Measurements from ENCODE around the gene SLC6A1. TPM values are rescaled to one million over a fixed set of nuclear protein-coding genes. Genes with fewer than 3 reads are reported as not detected.

The SLC6A1 gene
- total RNA-seq, 1 donor from 2014 or later = 6.3 TPM

DNA sequence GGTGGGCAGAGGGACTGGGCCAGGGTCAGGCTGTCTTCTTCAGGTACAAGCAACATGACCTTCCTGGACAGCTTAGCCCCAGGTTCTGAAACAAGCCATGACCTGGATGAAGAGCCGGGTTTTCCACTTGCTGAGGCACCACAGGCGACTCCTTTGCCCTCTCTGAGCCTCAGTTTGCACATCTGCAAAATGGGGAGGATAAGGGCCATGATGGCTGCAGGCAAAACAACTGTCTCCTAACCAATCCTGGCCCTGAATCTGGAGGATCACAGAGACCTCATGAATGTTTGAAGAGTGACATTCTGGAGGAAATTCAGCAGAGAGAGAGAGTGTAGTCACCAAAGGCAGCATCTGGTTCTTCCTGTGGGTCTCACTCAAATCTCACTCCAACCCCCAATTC, 8.0 kb downstream of the SLC6A1 start:
- no peaks in the 10 kb centered on the region for H3K27me3 ChIP-seq
- H3K4me3 ChIP-seq = no peak overlapping the region
- no peak overlapping the region for H3K27ac ChIP-seq
- no peaks in the 10 kb centered on the region for H3K36me3 ChIP-seq
- H3K9me3 ChIP-seq = no peaks in the 10 kb centered on the region
- TF ChIP-seq, protein P1, sequence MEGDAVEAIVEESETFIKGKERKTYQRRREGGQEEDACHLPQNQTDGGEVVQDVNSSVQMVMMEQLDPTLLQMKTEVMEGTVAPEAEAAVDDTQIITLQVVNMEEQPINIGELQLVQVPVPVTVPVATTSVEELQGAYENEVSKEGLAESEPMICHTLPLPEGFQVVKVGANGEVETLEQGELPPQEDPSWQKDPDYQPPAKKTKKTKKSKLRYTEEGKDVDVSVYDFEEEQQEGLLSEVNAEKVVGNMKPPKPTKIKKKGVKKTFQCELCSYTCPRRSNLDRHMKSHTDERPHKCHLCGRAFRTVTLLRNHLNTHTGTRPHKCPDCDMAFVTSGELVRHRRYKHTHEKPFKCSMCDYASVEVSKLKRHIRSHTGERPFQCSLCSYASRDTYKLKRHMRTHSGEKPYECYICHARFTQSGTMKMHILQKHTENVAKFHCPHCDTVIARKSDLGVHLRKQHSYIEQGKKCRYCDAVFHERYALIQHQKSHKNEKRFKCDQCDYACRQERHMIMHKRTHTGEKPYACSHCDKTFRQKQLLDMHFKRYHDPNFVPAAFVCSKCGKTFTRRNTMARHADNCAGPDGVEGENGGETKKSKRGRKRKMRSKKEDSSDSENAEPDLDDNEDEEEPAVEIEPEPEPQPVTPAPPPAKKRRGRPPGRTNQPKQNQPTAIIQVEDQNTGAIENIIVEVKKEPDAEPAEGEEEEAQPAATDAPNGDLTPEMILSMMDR (IDR thresholded peaks at IDR 0.05) = no peak
- DNase-seq (ENCODE audit: low spot score in 2 of 2) = no peak
- H3K4me1 ChIP-seq = no peaks in the 10 kb centered on the region
- intact Hi-C loops (cut with DNase I) = no loop called here

DNA sequence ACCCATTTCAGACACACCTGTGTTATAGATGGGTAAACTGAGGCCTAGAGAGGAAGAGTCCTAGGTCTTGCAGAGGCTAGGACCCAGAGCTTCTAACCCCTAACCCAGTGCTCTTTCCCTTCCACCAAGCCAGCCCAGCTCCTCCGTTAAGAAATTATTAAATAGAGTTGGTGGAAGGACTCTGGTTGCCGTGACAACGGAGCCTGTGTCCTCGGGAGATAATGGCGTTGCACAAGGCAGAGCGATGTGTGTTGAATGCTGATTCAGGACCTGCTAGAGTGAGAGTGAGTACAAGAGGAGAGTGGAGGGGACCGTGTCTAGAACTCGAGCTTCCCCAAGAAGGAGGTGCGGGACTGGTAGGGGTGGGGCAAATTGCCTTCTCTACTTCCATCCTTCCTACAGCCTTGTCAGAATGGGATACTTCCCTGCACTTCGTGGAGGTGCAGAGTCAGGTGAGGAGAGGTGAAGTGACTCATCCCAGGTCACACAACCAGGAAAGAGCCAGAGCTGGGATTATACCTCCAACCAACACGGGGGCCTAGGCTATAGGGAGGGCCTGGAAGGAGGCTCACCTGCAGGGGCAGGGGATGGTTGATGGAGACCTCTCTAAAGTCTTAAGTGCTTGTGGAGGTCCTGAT, 8.6 kb downstream of the SLC6A1 start:
- TF ChIP-seq, protein P1 (IDR thresholded peaks at IDR 0.05) = no peak
- Histone ChIP-seq H3K4me3 (no peak overlapping the region), H3K9me3 (no peaks in the 10 kb centered on the region), H3K4me1 (no peaks in the 10 kb centered on the region), H3K27ac (no peak overlapping the region), H3K36me3 (no peaks in the 10 kb centered on the region), H3K27me3 (no peaks in the 10 kb centered on the region)
- intact Hi-C loops (cut with DNase I) = no loop called here
- no peak for DNase-seq (ENCODE audit: low spot score in 2 of 2)

DNA sequence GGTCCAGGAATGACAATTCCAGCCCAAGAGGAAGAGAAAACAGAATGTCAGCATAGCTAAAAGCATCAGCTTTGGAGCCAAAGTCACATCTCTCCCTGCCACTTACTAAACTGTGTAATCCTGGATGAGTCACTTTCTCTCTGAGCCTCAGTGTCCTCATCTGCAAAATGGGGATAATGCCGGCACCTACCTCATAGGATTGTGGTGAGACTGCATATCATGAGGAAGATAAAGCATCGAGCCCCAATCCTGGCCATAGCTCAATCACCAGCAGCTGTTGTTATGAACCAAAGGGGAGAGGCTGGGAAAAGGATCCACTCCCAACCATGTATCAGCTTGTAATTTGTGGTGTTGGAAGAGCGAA, 9.1 kb downstream of the SLC6A1 start:
- H3K27ac ChIP-seq = no peak overlapping the region
- no peaks in the 10 kb centered on the region for H3K36me3 ChIP-seq
- no peak overlapping the region for H3K4me3 ChIP-seq
- H3K4me1 ChIP-seq = no peaks in the 10 kb centered on the region
- no peaks in the 10 kb centered on the region for H3K27me3 ChIP-seq
- intact Hi-C loops (cut with DNase I) = no loop called here
- DNase-seq (ENCODE audit: low spot score in 2 of 2) = no peak
- TF ChIP-seq, protein P1 (IDR thresholded peaks at IDR 0.05) = no peak
- no peaks in the 10 kb centered on the region for H3K9me3 ChIP-seq

DNA sequence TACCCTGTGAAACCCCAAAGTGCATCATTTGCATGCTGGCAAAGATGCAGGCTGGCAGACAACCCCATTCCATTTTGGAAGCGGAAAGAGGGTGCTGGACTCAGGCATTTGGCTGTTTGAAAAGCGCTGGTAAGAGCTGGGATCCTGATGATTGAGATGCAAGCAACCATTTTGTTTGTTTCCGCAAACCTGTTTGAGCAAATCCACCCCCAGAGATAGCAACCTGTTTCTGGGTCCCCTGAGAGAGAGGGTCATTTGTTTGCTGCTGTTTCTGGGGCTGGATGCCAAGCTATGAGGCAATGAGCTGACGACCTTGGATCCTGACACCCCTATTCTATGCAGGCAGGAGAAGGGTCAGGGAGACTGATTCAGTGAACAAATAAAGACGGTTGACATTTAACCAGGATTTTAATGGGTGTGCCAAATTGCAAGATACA, 9.8 kb downstream of the SLC6A1 start:
- no peak for DNase-seq (ENCODE audit: low spot score in 2 of 2)
- Histone ChIP-seq H3K36me3 (no peaks in the 10 kb centered on the region), H3K9me3 (no peaks in the 10 kb centered on the region), H3K27me3 (no peaks in the 10 kb centered on the region), H3K27ac (no peak overlapping the region), H3K4me3 (no peak overlapping the region), H3K4me1 (no peaks in the 10 kb centered on the region)
- intact Hi-C loops (cut with DNase I) = no loop called here
- TF ChIP-seq, protein P1 (IDR thresholded peaks at IDR 0.05) = no peak

DNA sequence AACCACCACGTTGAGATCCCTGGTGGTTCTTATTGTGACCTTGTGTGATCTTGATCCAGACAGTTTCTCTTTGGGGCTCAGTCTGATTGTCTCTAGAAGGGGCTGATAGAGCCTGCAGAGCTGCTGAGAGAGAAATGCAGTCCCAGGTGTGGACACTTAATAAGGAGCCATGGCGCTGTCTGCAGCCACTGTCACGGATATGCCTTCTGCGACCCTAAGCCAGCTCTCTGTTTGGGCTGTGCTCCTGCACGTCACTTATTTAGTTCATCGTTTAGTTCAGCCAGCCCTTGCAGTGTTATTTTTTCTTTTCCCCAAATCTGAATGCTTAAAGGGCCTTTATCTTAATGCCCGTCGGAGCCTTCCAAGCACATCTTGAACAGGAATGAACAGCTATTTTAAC, 12.0 kb downstream of the SLC6A1 start:
- no peaks in the 10 kb centered on the region for H3K9me3 ChIP-seq
- no peak overlapping the region for H3K27ac ChIP-seq
- H3K4me1 ChIP-seq = no peaks in the 10 kb centered on the region
- TF ChIP-seq, protein P1 (IDR thresholded peaks at IDR 0.05) = no peak
- intact Hi-C loops (cut with DNase I) = no loop called here
- no peaks in the 10 kb centered on the region for H3K27me3 ChIP-seq
- no peak overlapping the region for H3K4me3 ChIP-seq
- no peaks in the 10 kb centered on the region for H3K36me3 ChIP-seq
- DNase-seq (ENCODE audit: low spot score in 2 of 2) = no peak
